Tongue (tissue), 2 donors: ENCODE data around the gene C1orf232. TPM values are rescaled to one million over a fixed set of nuclear protein-coding genes. Genes with fewer than 3 reads are reported as not detected.

Experiments
- DNase-seq: peaks from one replicate; pipeline ENCODE4 v3.0.0-alpha.2; 2015
- total RNA-seq: library from RNA; depleted of rRNA; stranded (reverse); fragments of >200 nt; gene quantifications from one replicate; pipeline ENCODE4 v1.2.3, GENCODE V29; 2014

Gene C1orf232
- total RNA-seq, result not detected

- no peak for DNase-seq
Measured at GRCh38 chr1:26168410-26169197, at the start of gene C1orf232. Gene C1orf232, minus strand, starts transcription at chr1:26168963. Its CDS starts 464 bp downstream, at chr1:26168499.

- no peak for DNase-seq
Measured at GRCh38 chr1:26215246-26215645, 46.5 kb upstream of the C1orf232 start.

GRCh38 chr1:26213335-26213905 is 44.7 kb upstream of the C1orf232 start:
- DNase-seq, result no peak

GRCh38 chr1:26212726-26213125 is 44.0 kb upstream of the C1orf232 start:
- DNase-seq, result no peak

GRCh38 chr1:26210147-26210870 is 41.5 kb upstream of the C1orf232 start:
- no peak for DNase-seq

- no peak for DNase-seq
Measured at GRCh38 chr1:26203642-26204318, 35.0 kb upstream of the C1orf232 start.

- no peak for DNase-seq
Measured at GRCh38 chr1:26200413-26200812, 31.6 kb upstream of the C1orf232 start.

GRCh38 chr1:26197813-26198212 is 29.1 kb upstream of the C1orf232 start:
- no peak for DNase-seq

GRCh38 chr1:26197301-26197700 is 28.5 kb upstream of the C1orf232 start:
- DNase-seq, result no peak

GRCh38 chr1:26195805-26196204 is 27.0 kb upstream of the C1orf232 start:
- DNase-seq, result no peak

GRCh38 chr1:26191739-26192138 is 23.0 kb upstream of the C1orf232 start:
- no peak for DNase-seq

GRCh38 chr1:26190373-26190987 is 21.7 kb upstream of the C1orf232 start, which contains the start of gene CATSPER4:
Gene CATSPER4, plus strand, starts transcription at chr1:26190602. Its CDS starts 26 bp downstream, at chr1:26190628.
- DNase-seq, result peak; percentile 46

GRCh38 chr1:26189751-26190275 is 21.1 kb upstream of the C1orf232 start:
- DNase-seq, result no peak

GRCh38 chr1:26189331-26189730 is 20.6 kb upstream of the C1orf232 start:
- DNase-seq, result no peak

GRCh38 chr1:26188477-26188876 is 19.7 kb upstream of the C1orf232 start:
- DNase-seq, result no peak

- no peak for DNase-seq
Measured at GRCh38 chr1:26187882-26188281, 19.1 kb upstream of the C1orf232 start.

GRCh38 chr1:26184883-26185282 is 16.1 kb upstream of the C1orf232 start:
- DNase-seq, result no peak

GRCh38 chr1:26184086-26184485 is 15.3 kb upstream of the C1orf232 start:
- DNase-seq, result no peak

GRCh38 chr1:26182383-26182696 is 13.6 kb upstream of the C1orf232 start:
- no peak for DNase-seq

GRCh38 chr1:26181586-26182382 is 13.0 kb upstream of the C1orf232 start:
- DNase-seq, result no peak

GRCh38 chr1:26180010-26180506 is 11.3 kb upstream of the C1orf232 start:
- no peak for DNase-seq
